Activated naive CD4-positive, alpha-beta T cell treated with anti-CD3 and anti-CD28 coated beads, Interleukin-2, amount 50 U/mL, for 72 hours (primary cell): ENCODE measurements around the gene HMGXB4. TPM values are rescaled to one million over a fixed set of nuclear protein-coding genes. Genes with fewer than 3 reads are reported as not detected.

ENCODE experiments used
- ATAC-seq, 2 donors: fragments of 150-1000 bp; cut with Tn5 transposase; 2 replicates each; pipeline ENCODE4 v1.10.0; 2021; ENCODE audit warnings: mild to moderate bottlenecking in 2 of 2, moderate library complexity in 2 of 2
- DNase-seq, 2 donors: peaks; one replicate each; pipeline ENCODE4 v3.0.0; 2021 to 2022; ENCODE audit warnings: low spot score in 2 of 2
- H3K27ac Mint-ChIP-seq, 2 donors: one replicate each; pipeline ENCODE4 v1.8.0; 2022; ENCODE audit warnings: mild to moderate bottlenecking in 2 of 2, mixed read lengths in 2 of 2
- H3K36me3 Mint-ChIP-seq, 2 donors: one replicate each; pipeline ENCODE4 v1.8.0; 2022; ENCODE audit warnings: mixed read lengths in 2 of 2
- H3K9me3 Mint-ChIP-seq, 2 donors: one replicate each; pipeline ENCODE4 v1.8.0; 2022; ENCODE audit warnings: mixed read lengths in 2 of 2
- total RNA-seq, 2 donors: library from RNA; stranded (reverse); gene quantifications; one replicate each; pipeline ENCODE4 v1.2.3, GENCODE V29; 2022

The HMGXB4 gene
- total RNA-seq, result 10 to 100 TPM; 35.4 to 36.5 TPM

- H3K27ac Mint-ChIP-seq, result peak within 1 kb of the TSS; percentile 89 to 96
Measured at GRCh38 chr22:35257321-35258190, at the start of gene HMGXB4. Gene HMGXB4 (plus strand): TSS chr22:35257493. CDS start chr22:35262391, 4,898 bp downstream.

GRCh38 chr22:35208003-35208402, 49.3 kb upstream of the HMGXB4 start:
- Mint-ChIP-seq H3K9me3 (no peaks in the 10 kb centered on the region), H3K36me3 (no peaks in the 10 kb centered on the region), H3K27ac (no peak overlapping the region)
- ATAC-seq, result no peak
- DNase-seq, result no peak

More at GRCh38 chr22:35257321-35258190, at the start of gene HMGXB4:
- peak; percentile 95 to 96 for ATAC-seq
- peaks cover 23 to 26% of the 10 kb centered on the region in 2 donors for H3K36me3 Mint-ChIP-seq
- DNase-seq, result peak; percentile 86
- H3K9me3 Mint-ChIP-seq, result no peaks in the 10 kb centered on the region

- Mint-ChIP-seq H3K36me3 (no peaks in the 10 kb centered on the region), H3K9me3 (no peaks in the 10 kb centered on the region), H3K27ac (no peak overlapping the region)
- ATAC-seq, result no peak
- no peak for DNase-seq
Measured at GRCh38 chr22:35209203-35209602, 48.1 kb upstream of the HMGXB4 start.

GRCh38 chr22:35212009-35212408, 45.3 kb upstream of the HMGXB4 start:
- Mint-ChIP-seq H3K27ac (no peak overlapping the region), H3K9me3 (no peaks in the 10 kb centered on the region), H3K36me3 (no peaks in the 10 kb centered on the region)
- no peak for DNase-seq
- ATAC-seq, result no peak

- Mint-ChIP-seq H3K36me3 (no peaks in the 10 kb centered on the region), H3K27ac (no peak overlapping the region), H3K9me3 (no peaks in the 10 kb centered on the region)
- ATAC-seq (no peak), DNase-seq (no peak)
Measured at GRCh38 chr22:35212996-35213395, 44.3 kb upstream of the HMGXB4 start.

- H3K27ac Mint-ChIP-seq, result no peak overlapping the region
- no peaks in the 10 kb centered on the region for H3K9me3 Mint-ChIP-seq
- DNase-seq (no peak), ATAC-seq (no peak)
- H3K36me3 Mint-ChIP-seq, result no peaks in the 10 kb centered on the region
Measured at GRCh38 chr22:35214968-35215367, 42.3 kb upstream of the HMGXB4 start.

- Mint-ChIP-seq H3K9me3 (no peaks in the 10 kb centered on the region), H3K36me3 (no peaks in the 10 kb centered on the region), H3K27ac (no peak overlapping the region)
- no peak for ATAC-seq
- no peak for DNase-seq
Measured at GRCh38 chr22:35215993-35216392, 41.3 kb upstream of the HMGXB4 start.

- DNase-seq (no peak), ATAC-seq (no peak)
- Mint-ChIP-seq H3K27ac (no peak overlapping the region), H3K9me3 (no peaks in the 10 kb centered on the region), H3K36me3 (no peaks in the 10 kb centered on the region)
Measured at GRCh38 chr22:35217527-35217926, 39.8 kb upstream of the HMGXB4 start.

- no peaks in the 10 kb centered on the region for H3K9me3 Mint-ChIP-seq
- DNase-seq (no peak), ATAC-seq (no peak)
- no peak overlapping the region for H3K27ac Mint-ChIP-seq
- no peaks in the 10 kb centered on the region for H3K36me3 Mint-ChIP-seq
Measured at GRCh38 chr22:35218079-35218478, 39.2 kb upstream of the HMGXB4 start.

GRCh38 chr22:35219012-35219411, 38.3 kb upstream of the HMGXB4 start:
- Mint-ChIP-seq H3K9me3 (no peaks in the 10 kb centered on the region), H3K27ac (no peak overlapping the region), H3K36me3 (no peaks in the 10 kb centered on the region)
- DNase-seq (no peak), ATAC-seq (no peak)

GRCh38 chr22:35220221-35220620, 37.1 kb upstream of the HMGXB4 start:
- no peak overlapping the region for H3K27ac Mint-ChIP-seq
- ATAC-seq (no peak), DNase-seq (no peak)
- no peaks in the 10 kb centered on the region for H3K9me3 Mint-ChIP-seq
- H3K36me3 Mint-ChIP-seq, result no peaks in the 10 kb centered on the region

GRCh38 chr22:35225010-35225409, 32.3 kb upstream of the HMGXB4 start:
- ATAC-seq (no peak), DNase-seq (no peak)
- no peaks in the 10 kb centered on the region for H3K9me3 Mint-ChIP-seq
- no peak overlapping the region for H3K27ac Mint-ChIP-seq
- H3K36me3 Mint-ChIP-seq, result no peaks in the 10 kb centered on the region

GRCh38 chr22:35226958-35227647, 30.2 kb upstream of the HMGXB4 start:
- ATAC-seq (no peak), DNase-seq (no peak)
- H3K27ac Mint-ChIP-seq, result no peak overlapping the region
- H3K9me3 Mint-ChIP-seq, result no peaks in the 10 kb centered on the region
- no peaks in the 10 kb centered on the region for H3K36me3 Mint-ChIP-seq

GRCh38 chr22:35229865-35230264, 27.4 kb upstream of the HMGXB4 start:
- Mint-ChIP-seq H3K27ac (no peak overlapping the region), H3K9me3 (no peaks in the 10 kb centered on the region), H3K36me3 (no peaks in the 10 kb centered on the region)
- no peak for ATAC-seq
- no peak for DNase-seq

GRCh38 chr22:35230417-35230816, 26.9 kb upstream of the HMGXB4 start:
- ATAC-seq (no peak), DNase-seq (no peak)
- Mint-ChIP-seq H3K36me3 (no peaks in the 10 kb centered on the region), H3K9me3 (no peaks in the 10 kb centered on the region), H3K27ac (no peak overlapping the region)

- ATAC-seq (peak; percentile 16 to 37), DNase-seq (peak in 1 of 2 donors; percentile 5)
- Mint-ChIP-seq H3K27ac (no peak overlapping the region), H3K9me3 (no peaks in the 10 kb centered on the region), H3K36me3 (no peaks in the 10 kb centered on the region)
Measured at GRCh38 chr22:35230839-35231584, 26.3 kb upstream of the HMGXB4 start.

- DNase-seq (peak; percentile 64 to 77), ATAC-seq (peak; percentile 79 to 84)
- no peak overlapping the region for H3K27ac Mint-ChIP-seq
- H3K36me3 Mint-ChIP-seq, result no peaks in the 10 kb centered on the region
- H3K9me3 Mint-ChIP-seq, result peaks cover 0 to under 1% of the 10 kb centered on the region in 2 donors
Measured at GRCh38 chr22:35231585-35232084, 25.7 kb upstream of the HMGXB4 start.
